GM04504 (cell line): ENCODE data around the gene BMAL1.

ENCODE experiments used
- DNase-seq: peaks from one replicate; pipeline ENCODE4 v3.0.0-alpha.2; 2012; ENCODE audit warnings: low read depth

Gene BMAL1

DNA sequence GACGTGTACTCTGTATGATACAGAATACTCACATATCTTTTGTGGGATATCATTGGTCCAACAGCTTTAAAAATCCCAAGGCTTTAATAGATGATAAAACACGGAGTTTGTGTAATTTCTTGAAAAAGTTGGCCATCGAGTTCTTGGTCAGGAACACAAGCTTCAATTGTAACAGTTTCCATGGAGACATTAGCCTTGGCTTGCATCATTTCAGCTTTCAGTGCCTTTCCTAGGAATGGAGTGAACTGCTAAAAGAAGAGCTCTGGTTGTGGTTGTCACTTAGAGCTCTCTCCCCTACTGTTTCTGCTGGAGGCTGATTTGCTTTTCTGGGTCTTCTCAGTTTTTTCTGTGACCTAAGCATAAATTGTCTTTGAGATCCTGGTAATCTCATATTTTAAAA, 14.2 kb downstream of the BMAL1 start:
- no peak for DNase-seq

GRCh38 chr11:13292970-13293369, 15.4 kb downstream of the BMAL1 start:
- DNase-seq = no peak

- no peak for DNase-seq
These were observed 16.6 kb downstream of the BMAL1 start for GRCh38 chr11:13294178-13294577.

DNA sequence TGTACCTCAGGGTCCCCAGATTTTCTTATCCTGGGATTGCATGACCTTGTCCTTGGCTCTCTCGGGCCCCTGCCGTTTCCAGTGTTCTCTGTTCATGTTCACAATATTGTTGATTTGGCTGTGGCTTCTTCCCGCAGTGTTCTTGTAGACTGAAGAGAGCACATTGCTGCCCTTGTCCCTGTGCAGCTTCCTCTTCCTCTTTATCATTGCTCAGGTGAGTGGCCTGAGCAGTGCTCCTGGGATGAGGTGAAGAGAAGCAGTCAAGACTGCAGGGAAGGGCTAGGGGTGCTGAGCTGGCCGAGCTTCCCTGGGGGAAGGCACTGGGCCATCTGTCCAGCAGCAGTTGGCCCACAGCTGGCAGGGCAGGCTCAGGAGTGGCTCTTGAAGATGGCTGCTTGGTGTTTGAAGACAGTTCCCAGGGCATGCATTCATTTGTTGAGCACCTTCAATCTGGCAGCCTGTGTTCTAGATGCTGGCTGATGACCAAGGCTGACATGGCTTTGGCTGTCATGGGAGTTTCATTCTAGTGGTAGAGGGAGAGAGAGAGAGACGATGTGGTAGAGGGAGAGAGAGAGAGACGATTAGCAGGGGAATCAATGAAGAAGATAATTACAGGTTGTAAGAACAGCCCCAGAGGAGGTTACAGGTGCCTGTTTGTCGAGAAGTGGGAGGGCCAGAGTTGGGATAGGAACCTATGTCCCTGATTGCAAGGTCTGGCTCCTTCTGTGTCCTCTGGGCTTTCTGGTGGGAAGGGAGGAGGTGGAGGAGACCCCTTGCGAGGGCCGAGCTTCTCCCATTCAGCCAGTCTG, 17.4 kb downstream of the BMAL1 start:
- DNase-seq = no peak

DNA sequence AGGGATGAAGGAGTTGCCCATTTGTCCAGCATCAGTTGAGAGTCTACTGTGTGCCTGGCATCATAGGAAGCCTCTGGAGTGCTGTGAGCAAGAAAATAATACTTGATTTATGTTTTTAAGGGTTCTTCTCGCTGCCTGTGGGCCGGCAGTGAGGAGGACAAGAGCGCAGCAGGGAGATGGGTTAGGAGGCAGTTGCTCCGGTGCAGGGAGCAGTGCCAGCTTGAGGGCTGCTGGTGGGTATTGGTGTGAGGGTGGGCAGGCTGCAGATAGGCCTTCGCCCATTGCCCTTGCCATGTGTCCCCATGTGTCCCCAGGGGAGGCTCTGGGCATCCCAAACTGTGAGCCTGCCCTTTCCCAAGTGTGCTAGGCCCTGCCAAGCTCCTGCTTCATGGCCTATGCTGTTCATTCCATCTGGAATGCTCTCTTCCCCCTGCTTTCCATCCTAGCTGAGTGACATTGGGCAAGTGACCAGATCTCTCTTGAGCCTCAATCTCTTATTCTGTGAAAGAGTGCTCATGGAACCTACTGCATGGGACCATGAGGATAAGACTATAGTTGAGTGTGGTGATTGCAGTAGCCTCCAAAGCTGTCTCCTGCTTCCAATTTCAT, 19.8 kb downstream of the BMAL1 start:
- DNase-seq = no peak

DNA sequence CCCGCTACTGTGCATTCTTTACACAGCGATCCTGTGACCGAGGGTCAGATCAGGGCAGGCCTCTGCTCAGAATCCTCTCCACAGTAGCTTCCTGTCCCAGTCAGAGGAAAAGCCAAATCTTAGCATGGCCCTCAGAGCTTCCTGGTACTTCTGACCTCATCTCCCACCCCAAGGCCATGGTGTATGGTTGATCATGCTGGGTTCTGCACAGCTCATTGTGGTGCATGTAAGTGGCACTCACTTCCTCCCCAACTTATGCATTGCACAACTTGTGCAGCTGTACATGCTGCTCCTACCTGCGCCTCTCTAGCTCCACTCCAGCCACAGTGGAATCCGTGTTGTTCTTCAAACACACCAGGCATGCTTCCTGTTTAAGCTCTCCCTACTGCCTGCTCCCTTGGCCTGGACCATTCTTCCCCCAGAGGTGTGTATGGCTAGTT, 20.3 kb downstream of the BMAL1 start:
- DNase-seq = no peak

- no peak for DNase-seq
These were observed 21.2 kb downstream of the BMAL1 start for GRCh38 chr11:13298765-13299164.

DNA sequence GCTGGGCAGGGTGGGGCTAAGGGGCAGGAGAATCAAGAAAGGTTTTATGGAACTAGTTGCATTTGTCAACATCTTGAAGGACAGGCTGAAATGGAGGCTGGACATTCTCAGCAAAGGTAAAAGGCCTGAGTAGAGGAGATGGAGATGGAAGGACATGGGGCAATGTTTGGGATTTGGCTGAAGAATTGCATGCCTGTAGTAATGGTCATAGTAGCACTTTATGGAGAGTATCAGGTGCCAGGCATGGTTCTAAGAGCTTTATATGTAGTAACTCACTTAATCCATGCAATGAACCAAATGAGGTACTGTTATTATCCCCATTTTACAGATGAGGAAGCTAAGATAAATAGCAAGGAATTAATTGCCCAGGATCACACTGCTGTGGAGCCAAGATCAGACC, 23.9 kb downstream of the BMAL1 start:
- DNase-seq = no peak

DNA sequence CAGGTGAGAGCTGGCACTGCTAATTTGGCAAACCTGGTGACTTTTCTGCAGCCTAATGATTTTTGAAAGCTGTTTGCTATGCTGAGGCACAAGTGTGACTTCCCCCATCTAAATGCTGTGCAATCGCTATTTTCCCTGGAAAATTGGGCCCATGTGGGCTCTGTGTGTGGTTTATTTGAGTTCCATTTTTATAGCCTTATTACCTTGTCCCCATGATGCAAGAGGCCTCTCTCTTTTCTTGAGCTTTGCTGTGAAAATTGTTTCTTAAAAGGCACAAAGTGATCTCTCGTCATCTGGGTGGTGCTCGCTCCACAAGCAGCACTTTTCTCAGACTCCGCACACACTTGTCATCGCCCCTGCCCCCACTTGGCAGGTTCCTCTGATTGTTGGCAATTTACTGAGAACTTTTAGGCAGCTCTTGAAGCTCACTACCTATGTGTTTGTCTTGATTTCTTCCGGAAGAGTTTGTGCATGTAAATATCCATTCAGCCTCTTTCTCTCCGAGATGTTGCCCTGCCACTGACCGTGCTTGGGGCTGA, 24.9 kb downstream of the BMAL1 start:
- DNase-seq = no peak

- no peak for DNase-seq
These were observed 26.4 kb downstream of the BMAL1 start for GRCh38 chr11:13303668-13304649.

GRCh38 chr11:13304655-13305335, 27.2 kb downstream of the BMAL1 start:
- DNase-seq = no peak

GRCh38 chr11:13308704-13309103, 31.1 kb downstream of the BMAL1 start:
- no peak for DNase-seq

DNA sequence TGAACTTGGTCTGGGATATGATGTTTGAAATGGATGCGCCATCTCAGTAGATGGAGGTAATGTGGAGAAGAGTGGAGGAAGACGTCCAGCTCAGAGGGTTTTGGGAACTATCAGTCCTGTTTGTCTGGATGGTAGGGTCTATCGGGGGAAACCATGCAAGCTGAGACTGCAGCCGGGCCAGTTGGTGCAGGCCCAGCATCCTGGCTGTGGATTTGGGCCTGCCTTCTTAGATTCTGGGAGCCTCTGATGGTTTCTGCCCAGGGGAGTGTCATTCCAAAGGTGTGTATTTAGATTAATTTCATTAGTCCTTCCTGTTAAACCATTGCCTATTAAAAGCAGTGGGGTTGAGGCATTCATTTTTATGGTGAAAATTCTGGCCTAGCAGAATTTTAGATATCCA, 31.6 kb downstream of the BMAL1 start:
- no peak for DNase-seq

GRCh38 chr11:13310443-13310842, 32.9 kb downstream of the BMAL1 start:
- no peak for DNase-seq

GRCh38 chr11:13311570-13311969, 34.0 kb downstream of the BMAL1 start:
- DNase-seq = no peak

GRCh38 chr11:13313005-13313819, 35.6 kb downstream of the BMAL1 start:
- DNase-seq = no peak

DNA sequence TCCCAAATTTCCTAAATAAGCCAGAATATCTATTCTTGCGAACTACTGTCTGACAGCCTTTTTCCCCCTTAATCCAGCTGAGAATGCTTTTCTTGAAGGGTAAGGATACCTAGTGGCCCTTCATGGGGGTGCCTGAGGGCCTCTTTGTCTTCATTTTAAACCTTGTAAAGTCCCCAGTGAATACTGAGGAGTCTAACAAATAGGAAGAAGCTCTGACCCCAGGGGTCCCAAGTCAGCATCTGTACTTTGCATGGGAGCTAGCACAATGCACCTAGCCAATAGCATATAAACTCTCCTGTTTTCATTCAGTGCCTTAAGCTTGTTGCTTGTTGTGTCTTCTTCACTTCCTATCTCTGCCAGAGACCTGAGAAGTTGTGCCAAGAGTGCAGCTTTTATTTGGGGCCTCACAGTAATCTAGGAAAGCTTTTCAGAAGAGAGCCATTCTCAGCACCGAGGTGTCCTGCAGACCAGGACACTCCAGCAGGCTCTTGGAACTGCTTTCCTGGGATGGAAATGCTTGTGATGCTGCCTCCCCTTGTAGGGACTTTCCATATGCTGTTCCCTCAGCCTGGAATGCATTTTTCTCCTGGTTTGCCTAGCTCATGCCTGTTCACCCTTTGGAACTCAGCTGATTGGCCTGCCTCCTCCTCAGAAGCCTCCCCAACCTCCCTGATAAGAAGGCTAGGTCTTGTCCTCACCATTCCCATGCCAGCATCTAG, 37.2 kb downstream of the BMAL1 start:
- no peak for DNase-seq

DNA sequence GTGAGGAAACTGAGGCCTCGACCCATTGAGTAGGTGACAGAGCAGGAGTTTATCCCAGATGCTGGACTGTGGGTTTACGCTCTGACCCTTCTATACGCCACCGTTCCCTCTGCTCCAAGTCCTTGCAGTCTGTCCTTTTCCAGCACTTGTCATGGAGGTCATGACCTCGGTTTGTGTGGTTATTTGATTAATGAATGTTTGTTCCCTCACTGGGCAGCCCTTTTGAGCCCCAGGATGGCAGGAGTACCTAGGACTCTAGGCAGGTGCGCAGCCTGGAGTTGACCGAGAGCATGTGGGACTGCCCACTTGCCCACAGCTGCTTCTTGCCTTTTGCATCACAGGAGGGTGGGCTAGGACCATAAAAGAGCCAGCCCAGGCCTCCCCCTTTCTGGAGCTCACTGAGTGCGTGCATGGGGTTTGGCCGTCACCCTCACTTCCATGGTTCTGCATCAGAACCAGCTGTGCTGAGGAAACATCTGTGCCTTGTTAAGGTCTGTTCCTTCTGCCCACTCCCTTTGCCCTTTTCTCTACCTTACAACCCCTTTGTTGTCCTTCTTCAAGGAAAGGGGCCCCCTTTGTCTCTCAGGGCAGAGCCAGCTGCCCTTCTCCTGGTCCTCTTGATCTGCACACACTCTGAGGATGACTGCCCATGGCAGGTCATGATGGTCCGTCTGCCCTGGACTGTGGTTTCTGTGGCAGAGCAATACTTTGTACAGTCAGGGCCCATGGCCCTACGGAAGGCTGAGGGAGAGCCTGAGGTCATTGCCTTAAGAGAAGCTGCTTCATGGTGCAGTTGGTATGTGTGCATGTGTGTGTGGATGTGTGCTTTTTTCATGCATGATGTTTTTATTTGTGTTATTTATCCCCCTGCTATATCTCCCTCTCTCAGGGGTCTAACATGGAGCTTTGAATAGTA, 38.2 kb downstream of the BMAL1 start:
- no peak for DNase-seq

- peak; percentile 72 for DNase-seq
These were observed 39.0 kb downstream of the BMAL1 start for GRCh38 chr11:13316528-13316961.
